Activated CD4-positive, alpha-beta T cell treated with anti-CD3 and anti-CD28 coated beads, Interleukin-2, amount 10 ng/mL, durations not matched to agents 24 days and 14 days (primary cell): Measurements from ENCODE around the gene ABCC2. TPM values are rescaled to one million over a fixed set of nuclear protein-coding genes. Genes with fewer than 3 reads are reported as not detected.

ENCODE experiments used
- DNase-seq: peaks from one replicate; pipeline ENCODE4 v3.0.0; 2022
- H3K27ac Mint-ChIP-seq: one replicate; pipeline ENCODE4 v1.8.0; 2022; ENCODE audit warnings: mild to moderate bottlenecking, mixed read lengths
- H3K27me3 Mint-ChIP-seq: one replicate; pipeline ENCODE4 v1.8.0; 2022; ENCODE audit warnings: mixed read lengths
- H3K36me3 Mint-ChIP-seq: one replicate; pipeline ENCODE4 v1.8.0; 2022; ENCODE audit warnings: low read depth, mild to moderate bottlenecking, mixed read lengths
- H3K4me1 Mint-ChIP-seq: one replicate; pipeline ENCODE4 v1.8.0; 2021; ENCODE audit warnings: mixed read lengths
- H3K4me3 Mint-ChIP-seq: one replicate; pipeline ENCODE4 v1.8.0; 2022; ENCODE audit warnings: mild to moderate bottlenecking, moderate library complexity, mixed read lengths
- H3K9me3 Mint-ChIP-seq: one replicate; pipeline ENCODE4 v1.8.0; 2021; ENCODE audit warnings: mixed read lengths
- intact Hi-C: fragments of 100-400 bp; cut with micrococcal nuclease; formaldehyde crosslinking; loops from one replicate; pipeline ENCODE4 v1.15.1; 2023
- total RNA-seq: library from RNA; stranded (reverse); gene quantifications from 2 replicates; pipeline ENCODE4 v1.2.3, GENCODE V29; 2022

ABCC2 gene
- total RNA-seq, 1 donor from 2014 or later = 1.3 TPM

GRCh38 chr10:99841746-99842145 lies 59.3 kb downstream of the ABCC2 start:
- no peaks in the 10 kb centered on the region for H3K27me3 Mint-ChIP-seq
- intact Hi-C loops = loop anchor here (10.0 kb wide), 1 partner anchor 343 kb away; the partner anchor contains the start of gene ERLIN1
- no peak overlapping the region for H3K4me3 Mint-ChIP-seq
- H3K4me1 Mint-ChIP-seq = peaks cover 4% of the 10 kb centered on the region
- H3K27ac Mint-ChIP-seq = no peak overlapping the region
- H3K9me3 Mint-ChIP-seq = no peaks in the 10 kb centered on the region
- no peaks in the 10 kb centered on the region for H3K36me3 Mint-ChIP-seq
- DNase-seq = no peak

DNA sequence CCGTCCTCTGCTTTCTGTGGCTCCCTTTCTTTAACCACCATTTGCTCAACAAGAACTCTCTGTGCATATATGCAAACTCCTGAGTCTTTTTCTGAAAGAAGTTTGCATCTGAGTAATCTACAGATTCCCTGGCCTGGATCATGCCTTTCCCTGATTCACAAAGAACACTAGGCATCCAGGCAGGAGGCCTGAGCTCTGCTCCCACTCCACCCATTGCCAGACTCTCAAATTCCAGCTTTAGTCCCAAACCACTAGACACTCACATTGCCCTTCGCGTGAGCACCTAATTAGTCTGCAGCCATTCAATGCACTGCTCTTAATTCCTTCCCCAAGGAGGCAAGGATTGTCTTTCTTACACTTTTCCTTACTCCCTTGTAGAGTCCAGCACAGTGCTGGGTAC lies 60.9 kb downstream of the ABCC2 start:
- no peaks in the 10 kb centered on the region for H3K9me3 Mint-ChIP-seq

DNA sequence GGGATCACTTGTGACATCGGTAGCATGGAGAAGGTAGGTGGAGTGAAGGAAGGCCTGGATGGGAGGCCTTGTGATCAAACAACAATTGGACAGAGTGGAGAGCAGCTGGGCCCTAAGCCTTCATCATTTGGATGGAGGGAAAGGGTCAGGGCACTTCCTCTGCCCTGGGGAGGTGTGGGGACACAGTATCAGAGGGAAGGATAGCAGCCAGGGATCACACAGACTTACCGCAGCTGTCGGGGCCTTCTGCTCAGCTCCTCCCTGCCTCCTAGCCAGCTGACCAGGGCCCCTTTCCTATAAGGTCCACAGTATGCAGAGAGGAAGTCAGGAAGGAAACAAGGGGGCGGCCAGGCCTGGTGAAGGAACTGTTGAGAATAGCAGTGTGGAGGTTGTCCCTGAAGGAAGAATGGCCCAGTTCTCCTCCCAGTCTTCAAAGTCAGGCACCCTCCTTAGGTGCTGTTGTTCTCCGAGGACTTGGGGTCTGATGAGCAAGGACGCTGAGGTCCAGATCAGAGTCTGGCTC lies 62.1 kb downstream of the ABCC2 start:
- no peaks in the 10 kb centered on the region for H3K36me3 Mint-ChIP-seq

More for the DNA sequence above, 60.9 kb downstream of the ABCC2 start:
- Mint-ChIP-seq H3K4me3 (no peak overlapping the region), H3K27me3 (no peaks in the 10 kb centered on the region), H3K4me1 (peaks cover 4% of the 10 kb centered on the region), H3K36me3 (no peaks in the 10 kb centered on the region), H3K27ac (no peak overlapping the region)
- intact Hi-C loops = loop anchor here (10.0 kb wide), 1 partner anchor 341 kb away; the partner anchor contains the start of gene ERLIN1
- DNase-seq = no peak

GRCh38 chr10:99845837-99846382 lies 63.5 kb downstream of the ABCC2 start:
- H3K4me3 Mint-ChIP-seq = peak overlapping the region; percentile 36
- H3K4me1 Mint-ChIP-seq = peaks cover 4% of the 10 kb centered on the region
- no peaks in the 10 kb centered on the region for H3K27me3 Mint-ChIP-seq
- H3K9me3 Mint-ChIP-seq = no peaks in the 10 kb centered on the region
- peak; percentile 92 for DNase-seq
- no peaks in the 10 kb centered on the region for H3K36me3 Mint-ChIP-seq
- intact Hi-C loops = loop anchor here (1.0 to 10.0 kb wide), 5 partner anchors 160 to 339 kb away; partner anchors contain the start of gene ERLIN1
- no peak overlapping the region for H3K27ac Mint-ChIP-seq

More for the DNA sequence above, 62.1 kb downstream of the ABCC2 start:
- DNase-seq = no peak
- no peaks in the 10 kb centered on the region for H3K27me3 Mint-ChIP-seq
- no peaks in the 10 kb centered on the region for H3K9me3 Mint-ChIP-seq
- no peak overlapping the region for H3K27ac Mint-ChIP-seq
- peaks cover 4% of the 10 kb centered on the region for H3K4me1 Mint-ChIP-seq
- no peak overlapping the region for H3K4me3 Mint-ChIP-seq
- intact Hi-C loops = loop anchor here (10.0 kb wide), 1 partner anchor 340 kb away; the partner anchor contains the start of gene ERLIN1

DNA sequence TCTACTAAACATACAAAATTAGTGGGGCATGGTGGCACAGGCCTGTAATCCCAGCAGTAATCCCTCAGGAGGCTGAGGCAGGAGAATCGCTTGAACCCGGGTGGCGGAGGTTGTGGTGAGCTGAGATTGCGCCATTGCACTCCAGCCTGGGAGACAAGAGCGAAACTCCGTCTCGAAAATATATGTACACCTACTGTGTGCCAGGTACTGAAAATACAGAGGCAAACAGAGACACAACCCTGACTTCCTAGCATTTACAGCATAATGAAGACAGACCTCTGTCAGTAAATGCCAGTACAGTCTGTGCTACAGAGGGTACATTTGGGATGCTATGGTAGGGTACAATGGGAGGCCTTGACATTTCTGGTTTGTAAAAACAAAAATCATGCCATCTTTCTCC lies 66.6 kb downstream of the ABCC2 start:
- DNase-seq = no peak
- intact Hi-C loops = loop anchor here (10.0 kb wide), 1 partner anchor 336 kb away; the partner anchor contains the start of gene ERLIN1
- peaks cover 4% of the 10 kb centered on the region for H3K4me1 Mint-ChIP-seq
- no peak overlapping the region for H3K4me3 Mint-ChIP-seq
- no peaks in the 10 kb centered on the region for H3K9me3 Mint-ChIP-seq
- H3K27ac Mint-ChIP-seq = no peak overlapping the region
- H3K27me3 Mint-ChIP-seq = peaks cover 2% of the 10 kb centered on the region
- H3K36me3 Mint-ChIP-seq = no peaks in the 10 kb centered on the region

DNA sequence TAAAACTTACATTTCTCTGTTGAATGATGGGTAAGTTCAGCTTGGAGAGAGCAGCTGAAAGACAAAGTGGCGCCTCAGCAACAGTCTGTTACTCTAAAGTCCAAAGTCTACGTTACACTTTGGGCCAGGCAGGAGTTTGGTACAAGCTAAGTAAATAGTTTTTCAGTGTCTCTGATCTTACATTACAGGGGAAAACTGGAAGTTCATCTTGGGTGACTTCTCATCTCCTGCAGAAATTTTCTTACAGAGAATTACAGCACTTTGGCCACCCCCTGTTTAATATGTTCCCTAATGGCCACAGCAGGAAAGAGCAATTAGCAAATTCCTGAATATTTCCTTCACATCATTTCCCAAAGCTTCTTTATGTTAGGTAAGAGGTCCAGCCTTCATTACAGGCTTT lies 67.1 kb downstream of the ABCC2 start:
- intact Hi-C loops = loop anchor here (10.0 kb wide), 1 partner anchor 335 kb away; the partner anchor contains the start of gene ERLIN1
- no peak for DNase-seq
- peaks cover 4% of the 10 kb centered on the region for H3K4me1 Mint-ChIP-seq
- no peaks in the 10 kb centered on the region for H3K9me3 Mint-ChIP-seq
- no peak overlapping the region for H3K4me3 Mint-ChIP-seq
- H3K27me3 Mint-ChIP-seq = peaks cover 2% of the 10 kb centered on the region
- H3K36me3 Mint-ChIP-seq = no peaks in the 10 kb centered on the region
- no peak overlapping the region for H3K27ac Mint-ChIP-seq

- peak; percentile 45 for DNase-seq
- no peaks in the 10 kb centered on the region for H3K9me3 Mint-ChIP-seq
- H3K27ac Mint-ChIP-seq = no peak overlapping the region
- H3K4me3 Mint-ChIP-seq = no peak overlapping the region
- intact Hi-C loops = no loop called here
- H3K36me3 Mint-ChIP-seq = no peaks in the 10 kb centered on the region
- peaks cover 4% of the 10 kb centered on the region for H3K27me3 Mint-ChIP-seq
- peaks cover 4% of the 10 kb centered on the region for H3K4me1 Mint-ChIP-seq
Observed at GRCh38 chr10:99850021-99850766, 67.8 kb downstream of the ABCC2 start.

GRCh38 chr10:99850767-99851340 lies 68.4 kb downstream of the ABCC2 start:
- Mint-ChIP-seq H3K4me1 (peaks cover 4% of the 10 kb centered on the region), H3K27me3 (peaks cover 4% of the 10 kb centered on the region), H3K27ac (no peak overlapping the region), H3K9me3 (no peaks in the 10 kb centered on the region), H3K36me3 (no peaks in the 10 kb centered on the region), H3K4me3 (no peak overlapping the region)
- no peak for DNase-seq
- intact Hi-C loops = no loop called here

DNA sequence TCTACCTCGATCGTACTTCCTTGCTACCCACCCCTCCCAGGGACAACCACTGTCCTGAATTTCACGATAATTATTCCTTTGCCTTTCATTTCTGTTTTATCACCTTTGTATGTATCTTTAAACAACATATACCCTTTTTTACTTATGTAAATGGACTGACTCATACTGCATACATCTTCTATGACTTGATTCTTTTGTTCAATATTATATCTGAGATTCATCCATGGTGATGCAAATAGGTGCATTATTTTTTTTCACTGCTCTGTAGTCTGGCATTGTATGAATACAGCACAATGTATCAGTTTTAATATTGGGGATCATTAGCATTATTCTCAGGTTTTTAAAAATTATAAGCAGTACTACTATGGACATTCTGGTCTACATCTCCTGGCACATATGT lies 69.4 kb downstream of the ABCC2 start:
- Mint-ChIP-seq H3K36me3 (no peaks in the 10 kb centered on the region), H3K27me3 (peaks cover 4% of the 10 kb centered on the region), H3K9me3 (no peaks in the 10 kb centered on the region), H3K4me1 (no peaks in the 10 kb centered on the region), H3K4me3 (no peak overlapping the region), H3K27ac (no peak overlapping the region)
- DNase-seq = no peak
- intact Hi-C loops = no loop called here

DNA sequence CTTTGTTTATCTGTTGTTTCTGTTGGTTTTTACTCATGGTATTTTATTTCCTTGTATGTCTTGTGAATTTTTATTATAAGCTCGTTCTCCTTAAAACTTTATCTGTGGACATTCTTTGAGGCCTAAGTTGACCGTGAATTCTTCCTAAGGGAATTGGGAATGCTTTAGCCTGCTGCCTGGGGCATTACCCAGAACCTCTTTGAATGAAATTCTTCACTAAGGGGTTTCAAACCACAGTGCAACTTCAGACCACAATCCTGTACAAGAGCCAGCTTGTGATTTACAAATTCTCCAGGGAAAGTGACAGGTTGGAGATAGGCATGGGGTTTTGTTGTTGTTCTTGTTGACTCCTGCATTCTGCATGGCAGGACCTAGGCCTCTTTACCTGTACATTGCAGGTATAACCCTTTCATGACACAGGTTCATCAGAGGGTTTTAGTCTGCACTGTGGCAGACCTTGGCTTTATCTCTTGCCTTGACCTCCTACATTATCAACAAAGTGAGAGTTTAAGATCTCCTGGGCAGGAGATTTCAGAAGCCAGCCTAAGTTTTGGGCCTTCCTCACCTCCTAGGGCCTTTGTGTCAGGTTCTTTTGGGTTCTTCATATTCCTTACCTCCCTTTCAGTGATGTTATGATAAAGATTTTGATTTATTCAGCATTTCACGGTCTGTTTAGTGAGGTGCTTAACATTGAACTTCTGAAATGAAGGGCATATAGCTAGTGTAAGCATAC lies 70.2 kb downstream of the ABCC2 start:
- H3K36me3 Mint-ChIP-seq = no peaks in the 10 kb centered on the region
- H3K9me3 Mint-ChIP-seq = no peaks in the 10 kb centered on the region
- intact Hi-C loops = no loop called here
- DNase-seq = no peak
- H3K4me1 Mint-ChIP-seq = no peaks in the 10 kb centered on the region
- peaks cover 5% of the 10 kb centered on the region for H3K27me3 Mint-ChIP-seq
- H3K27ac Mint-ChIP-seq = no peak overlapping the region
- H3K4me3 Mint-ChIP-seq = no peak overlapping the region

DNA sequence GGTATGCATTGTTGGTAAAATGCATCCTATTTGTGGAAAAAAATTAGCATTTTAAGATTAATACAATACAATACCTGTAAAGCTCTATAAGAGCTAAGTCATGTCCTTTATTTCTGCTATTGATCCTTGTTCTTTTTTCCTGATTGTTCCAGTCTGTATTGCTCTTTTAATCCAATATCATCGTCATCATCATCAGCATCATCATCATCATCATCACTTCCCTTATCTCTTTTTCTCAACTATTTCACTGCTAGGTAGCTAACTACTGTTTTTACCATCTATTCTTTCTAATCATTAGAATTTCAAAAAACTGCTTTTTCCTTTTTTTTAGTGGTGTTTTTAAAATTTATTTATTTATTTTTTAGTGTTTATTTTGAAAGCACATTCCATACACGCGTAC lies 71.2 kb downstream of the ABCC2 start:
- no peak overlapping the region for H3K27ac Mint-ChIP-seq
- no peaks in the 10 kb centered on the region for H3K9me3 Mint-ChIP-seq
- no peaks in the 10 kb centered on the region for H3K4me1 Mint-ChIP-seq
- H3K36me3 Mint-ChIP-seq = no peaks in the 10 kb centered on the region
- intact Hi-C loops = no loop called here
- no peak overlapping the region for H3K4me3 Mint-ChIP-seq
- no peak for DNase-seq
- peaks cover 6% of the 10 kb centered on the region for H3K27me3 Mint-ChIP-seq

- intact Hi-C loops = no loop called here
Observed at GRCh38 chr10:99854860-99855259, 72.4 kb downstream of the ABCC2 start.

GRCh38 chr10:99855479-99856071 lies 73.1 kb downstream of the ABCC2 start:
- Mint-ChIP-seq H3K4me3 (no peak overlapping the region), H3K27me3 (peaks cover 12% of the 10 kb centered on the region), H3K9me3 (no peaks in the 10 kb centered on the region), H3K36me3 (no peaks in the 10 kb centered on the region), H3K4me1 (no peaks in the 10 kb centered on the region), H3K27ac (no peak overlapping the region)
- intact Hi-C loops = no loop called here
- DNase-seq = no peak

More at GRCh38 chr10:99854860-99855259, 72.4 kb downstream of the ABCC2 start:
- peaks cover 9% of the 10 kb centered on the region for H3K27me3 Mint-ChIP-seq
- no peaks in the 10 kb centered on the region for H3K9me3 Mint-ChIP-seq
- H3K36me3 Mint-ChIP-seq = no peaks in the 10 kb centered on the region
- no peak overlapping the region for H3K27ac Mint-ChIP-seq
- DNase-seq = no peak
- H3K4me3 Mint-ChIP-seq = no peak overlapping the region
- no peaks in the 10 kb centered on the region for H3K4me1 Mint-ChIP-seq
